SK-N-SH (cell line): Measurements from ENCODE around the gene UBN1. TPM values are rescaled to one million over a fixed set of nuclear protein-coding genes. Genes with fewer than 3 reads are reported as not detected.

Experiments
- CTCF ChIA-PET: fragments of 300-600, 350-600 bp; formaldehyde crosslinking; extraction: SDS; loops from one replicate; lab custom pipeline; 2021; lab: Yijun Ruan, JAX
- POLR2A ChIA-PET: fragments of 350-600 bp; sonication (Branson Sonifier 250); formaldehyde crosslinking; extraction: SDS; loops from one replicate; lab custom pipeline; 2020; ENCODE audit warnings: antibody characterized with exemption, inconsistent platforms; lab: Yijun Ruan, JAX
- DNase-seq: peaks from one replicate; pipeline ENCODE4 v3.0.0; 2012
- H2AFZ ChIP-seq: fragments of 200-600 bp; sonication (generic); 2 replicates; pipeline ENCODE4 v1.8.1; 2016; ENCODE audit warnings: antibody characterized with exemption, mild to moderate bottlenecking, low read depth
- H3F3A ChIP-seq: fragments of 200-600 bp; sonication (generic); replicated peaks from 2 replicates; pipeline ENCODE3; 2016; ENCODE audit warnings: antibody characterized with exemption, mild to moderate bottlenecking; ENCODE audit not compliant: insufficient read depth
- H3K27ac ChIP-seq, 2 experiments: fragments of 200-500 bp in 1 of 2; fragments of 200-600 bp in 1 of 2; sonication (Bioruptor generic) in 1 of 2; sonication (generic), shearing (Covaris generic) in 1 of 2; 2 replicates each; pipeline versions ENCODE4 v1.5.1 to v1.6.1; 2014 to 2016; ENCODE audit warnings: low read depth in 2 of 2, inconsistent platforms in 1 of 2, low read length in 1 of 2, mild to moderate bottlenecking in 1 of 2, mixed read lengths in 1 of 2
- H3K27me3 ChIP-seq: fragments of 200-600 bp; sonication (generic), shearing (Covaris generic); 2 replicates; pipeline ENCODE4 v1.6.1; 2016; ENCODE audit warnings: mixed run types; ENCODE audit not compliant: insufficient read depth
- H3K36me3 ChIP-seq, 2 experiments: fragments of 200-500 bp in 1 of 2; fragments of 200-600 bp in 1 of 2; sonication (Bioruptor generic) in 1 of 2; sonication (generic) in 1 of 2; replicated peaks in 1 of 2; 2 replicates each; pipeline versions ENCODE3 to v1.5.1; 2014 to 2016; ENCODE audit warnings: low read length in 1 of 2, mild to moderate bottlenecking in 1 of 2; ENCODE audit not compliant: insufficient read depth in 2 of 2, control insufficient read depth in 1 of 2
- H3K4me1 ChIP-seq, 2 experiments: fragments of 200-500 bp in 1 of 2; fragments of 200-600 bp in 1 of 2; sonication (Bioruptor generic) in 1 of 2; sonication (generic), shearing (Covaris generic) in 1 of 2; 2 replicates each; pipeline versions ENCODE4 v1.5.1 to v1.6.1; 2014 to 2016; ENCODE audit warnings: low read depth in 1 of 2, low read length in 1 of 2, mixed run types in 1 of 2; ENCODE audit not compliant: insufficient read depth in 2 of 2, control insufficient read depth in 1 of 2
- H3K4me2 ChIP-seq: fragments of 200-600 bp; sonication (generic), shearing (Covaris generic); 2 replicates; pipeline ENCODE4 v1.6.1; 2017; ENCODE audit warnings: mixed run types
- H3K4me3 ChIP-seq, 2 experiments: fragments of 200-500 bp in 1 of 2; fragments of 200-600 bp in 1 of 2; sonication (Bioruptor generic) in 1 of 2; sonication (generic), shearing (Covaris generic) in 1 of 2; 2 replicates each; pipeline versions ENCODE4 v1.5.1 to v1.8.1; 2014 to 2016; ENCODE audit warnings: low read depth in 2 of 2, inconsistent platforms in 1 of 2, low read length in 1 of 2, mild to moderate bottlenecking in 1 of 2, mixed read lengths in 1 of 2, moderate library complexity in 1 of 2
- H3K79me2 ChIP-seq: fragments of 200-600 bp; sonication (generic); 2 replicates; pipeline ENCODE4 v1.8.1; 2017; ENCODE audit warnings: mild to moderate bottlenecking; ENCODE audit not compliant: insufficient read depth
- H3K9ac ChIP-seq: fragments of 200-600 bp; sonication (generic); 2 replicates; pipeline ENCODE4 v1.6.1; 2017; ENCODE audit warnings: mixed run types
- H3K9me2 ChIP-seq: fragments of 200-600 bp; sonication (generic); 2 replicates; pipeline ENCODE4 v1.6.1; 2017; ENCODE audit warnings: mixed run types
- H3K9me3 ChIP-seq: fragments of 200-600 bp; sonication (generic); 2 replicates; pipeline ENCODE4 v1.6.1; 2017; ENCODE audit warnings: mixed run types, mild to moderate bottlenecking, moderate library complexity
- H4K20me1 ChIP-seq: fragments of 200-600 bp; sonication (generic); 2 replicates; pipeline ENCODE4 v1.6.1; 2017; ENCODE audit warnings: mild to moderate bottlenecking, mixed run types; ENCODE audit not compliant: insufficient read depth
- CHD2 ChIP-seq: fragments of 150-350 bp; IDR thresholded peaks from 2 replicates; pipeline ENCODE4 v1.6.1; 2018; ENCODE audit warnings: low read length; ENCODE audit not compliant: partially characterized antibody
- CTCF ChIP-seq: fragments of 200-600 bp; sonication (generic); IDR thresholded peaks from 2 replicates; pipeline ENCODE4 v1.6.1; 2017; ENCODE audit warnings: antibody characterized with exemption, mild to moderate bottlenecking, moderate library complexity
- EP300 ChIP-seq, 2 experiments: IDR thresholded peaks; 2 replicates each; pipeline versions ENCODE4 v1.4.0 to v1.6.1; 2012; ENCODE audit warnings: borderline replicate concordance in 1 of 2, low read depth in 1 of 2, low read length in 1 of 2
- FOSL2 ChIP-seq: IDR thresholded peaks from 2 replicates; pipeline ENCODE4 v1.4.0; 2012; ENCODE audit warnings: low read depth, mild to moderate bottlenecking, moderate library complexity, borderline replicate concordance
- FOXJ3 ChIP-seq: sonication (generic); formaldehyde crosslinking; IDR thresholded peaks from 2 replicates; pipeline ENCODE4 v1.5.1; 2020; ENCODE audit warnings: mild to moderate bottlenecking, missing genetic modification reagents
- MAX ChIP-seq: IDR thresholded peaks from 2 replicates; pipeline ENCODE4 v1.4.0; 2012; ENCODE audit warnings: low read depth
- NFIC ChIP-seq: IDR thresholded peaks from 2 replicates; pipeline ENCODE4 v1.4.0; 2012; ENCODE audit warnings: borderline replicate concordance
- PBX3 ChIP-seq: IDR thresholded peaks from 2 replicates; pipeline ENCODE4; 2012
- POLR2AphosphoS5 ChIP-seq: IDR thresholded peaks from 2 replicates; pipeline ENCODE4 v1.6.1; 2012; ENCODE audit warnings: low read depth, low read length
- RCOR1 ChIP-seq: fragments of 150-350 bp; IDR thresholded peaks from 2 replicates; pipeline ENCODE4 v1.6.1; 2017; ENCODE audit warnings: antibody characterized with exemption, low read length
- REST ChIP-seq: IDR thresholded peaks from 2 replicates; pipeline ENCODE4 v1.6.1; 2012; ENCODE audit warnings: mild to moderate bottlenecking, low read depth, low read length, moderate library complexity
- SIN3A ChIP-seq: IDR thresholded peaks from 2 replicates; pipeline ENCODE4 v1.6.1; 2012; ENCODE audit warnings: low read depth, mild to moderate bottlenecking, low read length, moderate library complexity, borderline replicate concordance
- SMC3 ChIP-seq: IDR thresholded peaks from 2 replicates; pipeline ENCODE4 v1.6.1; 2012; ENCODE audit warnings: low read depth, low read length, improper control_type of control experiment
- TAF1 ChIP-seq: IDR thresholded peaks from 2 replicates; pipeline ENCODE4 v1.6.1; 2012; ENCODE audit warnings: low read depth, mild to moderate bottlenecking, low read length, moderate library complexity, borderline replicate concordance
- TCF12 ChIP-seq: IDR thresholded peaks from 2 replicates; pipeline ENCODE4 v1.4.0; 2012
- USF1 ChIP-seq: IDR thresholded peaks from 2 replicates; pipeline ENCODE4 v1.4.0; 2012; ENCODE audit warnings: low read depth, borderline replicate concordance
- USF2 ChIP-seq: fragments of 150-350 bp; IDR thresholded peaks from 2 replicates; pipeline ENCODE4 v1.6.1; 2017; ENCODE audit warnings: antibody characterized with exemption, low read length, low read depth, borderline replicate concordance
- YY1 ChIP-seq: IDR thresholded peaks from 2 replicates; pipeline ENCODE4 v1.4.0; 2012; ENCODE audit warnings: low read depth, mild to moderate bottlenecking
- WGBS: methylation state at CpG from one replicate; pipeline ENCODE4 v1.1.6; 2017; ENCODE audit warnings: low lambda C conversion rate; 5-methylcytosine and 5-hydroxymethylcytosine counted together
- polyA plus RNA-seq, 3 experiments: library from polyadenylated mRNA; depleted of rRNA; stranded (reverse); fragments of >200 nt; gene quantifications; 2 replicates each; pipeline ENCODE4 v1.2.3, GENCODE V29; 2012

Gene UBN1
- polyA plus RNA-seq, 1 of the 3 experiments (the other 2 are of a cell fraction): 10.9 TPM

GRCh38 chr16:4877380-4877685 lies 30.1 kb downstream of the UBN1 start:
- H2AFZ ChIP-seq: no peak overlapping the region
- H3K9me3 ChIP-seq: no peaks in the 10 kb centered on the region
- no peaks in the 10 kb centered on the region for H3K27me3 ChIP-seq
- POLR2A ChIA-PET: no interaction called here
- 100% methylated on average over 14 of the region's 14 CpGs for WGBS
- no peak overlapping the region for H3K4me2 ChIP-seq
- DNase-seq: no peak
- H3K9ac ChIP-seq: no peak overlapping the region
- peaks cover 19% of the 10 kb centered on the region for H3F3A ChIP-seq
- peaks cover 55 to 71% of the 10 kb centered on the region in 2 experiments for H3K36me3 ChIP-seq
- H3K4me1 ChIP-seq: peaks cover 7 to 13% of the 10 kb centered on the region in 2 experiments; a peak in 3 of 4 replicates
- H3K4me3 ChIP-seq: no peak overlapping the region
- H3K79me2 ChIP-seq: peaks cover 9% of the 10 kb centered on the region; the same call in 1 of the 2 replicates
- peaks cover 10% of the 10 kb centered on the region for H4K20me1 ChIP-seq
- no peaks in the 10 kb centered on the region for H3K9me2 ChIP-seq
- no peak for TF ChIP-seq NFIC
- TF ChIP-seq YY1: no peak
- TF ChIP-seq SMC3: no peak
- TF ChIP-seq TCF12: no peak
- no peak for TF ChIP-seq USF1
- TF ChIP-seq EP300 (IDR thresholded peaks at IDR 0.05; ENCODE audit: borderline replicate concordance in 1 of 2, low read depth in 1 of 2, low read length in 1 of 2): no peak
- no peak for TF ChIP-seq POLR2AphosphoS5
- no peak for TF ChIP-seq TAF1
- TF ChIP-seq USF2: no peak
- TF ChIP-seq FOSL2: no peak
- TF ChIP-seq RCOR1: no peak
- no peak for TF ChIP-seq PBX3
- TF ChIP-seq FOXJ3 (CRISPR knock-in tag): no peak
- no peak for TF ChIP-seq REST
- TF ChIP-seq MAX: no peak
- TF ChIP-seq CTCF: no peak
- no peak for TF ChIP-seq SIN3A
- TF ChIP-seq CHD2: no peak
- no peak overlapping the region for H3K27ac ChIP-seq
- CTCF ChIA-PET: no interaction called here
